NCI-H1694 treated with DMSO at 0.1 percent for 48 hours (cell line): ENCODE measurements around the gene NECTIN3.

Source experiments
- DNase-seq: peaks from one replicate; lab custom pipeline; 2025; lab: John Stamatoyannopoulos, UW

NECTIN3 gene

DNA sequence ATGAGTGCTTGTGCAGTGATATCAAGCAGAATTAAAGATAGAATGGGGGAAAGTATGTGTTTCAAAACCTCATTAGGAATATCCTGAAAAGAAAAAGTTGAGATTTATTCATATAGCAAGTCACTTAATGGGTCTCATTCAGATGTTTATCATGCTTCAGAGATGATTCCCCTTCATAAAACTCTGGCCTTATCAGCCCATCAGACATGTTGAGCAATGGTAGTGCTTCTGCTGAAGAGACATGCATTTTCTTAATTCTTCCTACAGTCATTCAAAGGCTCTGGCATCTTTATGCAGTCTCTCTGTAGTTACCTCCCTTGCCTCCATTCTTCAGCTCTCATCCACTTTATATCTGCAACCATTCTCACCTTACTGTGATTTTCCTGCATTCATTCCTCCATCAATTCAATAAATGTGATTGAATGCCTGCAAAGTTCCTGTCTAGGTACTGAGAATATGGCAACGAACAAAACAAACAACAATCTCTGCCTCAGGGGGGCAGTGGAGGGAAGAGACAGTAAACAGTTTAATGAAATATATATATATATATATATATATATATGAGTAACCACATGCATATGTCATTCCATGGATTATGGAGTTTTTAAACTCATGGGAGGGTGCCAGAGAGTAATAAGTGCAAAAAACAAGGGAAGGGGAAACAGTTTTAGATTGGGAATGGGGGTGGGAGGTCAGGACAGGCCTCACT is 138.5 kb downstream of the NECTIN3 start:
- peak; percentile 7 for DNase-seq

DNA sequence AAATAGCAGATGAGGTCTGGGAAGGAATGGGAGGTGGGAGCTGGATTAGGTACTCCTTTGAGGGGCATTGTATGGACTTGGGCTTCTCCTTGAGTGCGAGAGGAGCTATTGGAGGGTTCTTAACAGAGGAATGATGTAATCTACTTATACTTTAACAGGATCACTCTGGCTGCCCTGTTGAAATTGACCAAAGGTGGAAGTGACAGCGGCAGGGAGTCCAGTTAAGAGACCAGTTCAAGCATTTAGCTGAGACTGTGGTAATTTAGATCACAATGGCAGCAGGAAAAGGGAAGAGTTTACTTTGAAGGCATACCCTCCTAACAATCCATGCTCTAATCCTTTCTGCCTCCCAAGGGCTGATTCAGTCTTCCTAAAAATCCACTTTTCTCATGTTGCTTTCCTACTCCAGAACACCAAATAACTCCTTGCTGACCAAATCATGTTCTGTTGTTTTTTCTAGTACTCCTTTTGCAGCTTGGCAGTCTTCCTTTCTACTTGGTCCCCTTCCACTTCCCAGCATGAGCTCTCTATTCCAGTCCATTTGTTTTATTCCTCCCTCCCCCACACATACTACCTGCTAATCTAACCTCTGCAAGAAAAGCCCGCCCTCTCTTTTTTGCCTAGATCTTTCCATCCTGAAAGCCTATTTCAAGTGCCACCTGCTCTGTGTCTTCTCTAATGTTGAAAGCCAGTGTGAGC is 139.4 kb downstream of the NECTIN3 start:
- DNase-seq: no peak

DNA sequence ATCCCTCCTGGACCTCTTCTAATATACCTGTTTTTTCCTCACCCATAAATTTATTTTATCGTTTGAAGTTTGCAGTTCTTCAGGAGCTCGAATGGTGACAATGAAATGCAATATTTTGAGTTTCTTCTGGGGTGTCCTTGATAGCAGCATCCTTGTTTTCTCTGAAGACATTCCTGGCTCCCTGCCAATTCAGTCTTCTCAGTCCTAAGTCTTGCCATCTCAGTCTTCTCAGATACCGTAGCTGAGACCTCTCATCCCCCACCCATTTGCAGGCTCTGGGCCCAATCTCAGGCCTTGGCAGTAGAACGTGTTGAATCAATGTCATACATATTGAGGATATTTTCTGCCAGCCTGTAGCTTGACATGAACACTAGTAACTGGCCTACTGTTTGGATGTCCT is 140.9 kb downstream of the NECTIN3 start:
- DNase-seq: no peak

DNA sequence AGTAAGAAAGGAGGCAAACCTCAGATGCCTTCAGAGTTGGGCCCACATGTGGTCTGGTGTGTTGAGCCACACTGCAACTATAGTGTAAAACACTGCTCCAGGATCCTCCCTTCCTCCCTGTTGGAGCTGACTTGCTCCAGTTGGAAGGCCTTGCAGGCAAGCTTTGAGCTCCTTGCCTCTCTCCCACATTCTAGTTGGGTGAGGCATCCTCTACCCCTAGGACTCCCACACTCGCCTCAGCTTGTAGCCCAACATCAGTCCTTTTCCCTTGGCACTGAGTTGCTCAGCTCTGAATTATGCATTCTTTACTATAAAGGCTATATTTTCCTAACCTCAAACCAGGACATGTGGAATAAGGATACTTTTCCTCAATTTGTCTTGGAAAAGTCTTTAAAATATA is 143.9 kb downstream of the NECTIN3 start:
- no peak for DNase-seq

DNA sequence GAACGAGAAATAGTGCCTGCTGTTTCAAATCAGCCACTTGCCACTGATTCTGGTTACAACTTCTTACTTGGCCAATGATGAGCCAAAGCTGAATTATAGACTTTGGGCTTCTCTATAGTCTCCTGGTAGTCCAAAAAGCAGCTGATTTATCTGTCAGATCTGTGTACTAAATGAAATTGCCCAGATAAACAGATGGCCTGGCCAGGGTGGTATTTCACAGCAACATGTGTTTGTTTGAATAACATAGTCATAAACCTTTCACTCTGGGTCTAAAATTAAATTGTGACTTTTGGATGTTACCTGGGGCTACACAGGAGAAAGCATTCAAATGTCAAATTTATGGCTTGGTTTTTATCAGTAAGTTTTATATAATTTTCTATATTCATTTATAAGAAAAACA is 147.0 kb downstream of the NECTIN3 start:
- DNase-seq: peak; percentile 14

DNA sequence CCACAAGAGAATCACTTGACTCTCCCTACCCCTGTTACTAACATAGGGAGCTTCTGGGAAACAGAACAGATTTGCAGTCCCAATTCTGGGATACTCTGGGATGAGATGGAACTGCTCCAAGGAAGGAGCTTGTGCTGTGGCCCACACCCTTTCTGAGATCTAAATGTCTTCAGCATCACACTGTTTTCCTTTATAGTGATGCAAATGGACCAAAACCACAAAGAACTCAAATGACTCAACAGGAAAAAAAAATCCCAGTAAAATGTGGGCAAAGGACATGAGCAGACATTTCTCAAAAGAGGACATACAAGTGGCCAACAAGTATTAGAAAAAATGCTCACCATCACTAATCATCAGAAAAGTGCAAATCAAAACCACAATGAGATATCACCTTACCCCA is 155.6 kb downstream of the NECTIN3 start:
- no peak for DNase-seq

DNA sequence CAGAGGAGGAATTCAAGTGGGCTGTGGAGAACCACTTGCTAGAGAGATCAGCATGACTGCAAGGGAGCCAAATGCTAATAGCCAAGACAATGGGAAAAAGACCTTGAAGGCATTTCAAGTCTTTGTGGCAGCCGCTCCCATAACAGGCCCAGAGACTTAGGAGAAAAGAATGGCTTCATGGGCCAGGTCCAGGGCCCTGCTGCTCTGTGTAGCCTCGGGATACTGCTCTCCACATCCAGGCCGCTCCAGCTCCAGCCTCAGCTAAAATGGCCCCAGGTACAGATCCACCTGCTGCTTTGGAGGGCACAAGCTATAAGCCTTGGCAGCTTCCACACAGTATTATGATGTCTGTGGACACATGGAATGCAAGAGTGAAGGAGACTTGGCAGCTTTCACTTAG is 157.7 kb downstream of the NECTIN3 start:
- DNase-seq: no peak

DNA sequence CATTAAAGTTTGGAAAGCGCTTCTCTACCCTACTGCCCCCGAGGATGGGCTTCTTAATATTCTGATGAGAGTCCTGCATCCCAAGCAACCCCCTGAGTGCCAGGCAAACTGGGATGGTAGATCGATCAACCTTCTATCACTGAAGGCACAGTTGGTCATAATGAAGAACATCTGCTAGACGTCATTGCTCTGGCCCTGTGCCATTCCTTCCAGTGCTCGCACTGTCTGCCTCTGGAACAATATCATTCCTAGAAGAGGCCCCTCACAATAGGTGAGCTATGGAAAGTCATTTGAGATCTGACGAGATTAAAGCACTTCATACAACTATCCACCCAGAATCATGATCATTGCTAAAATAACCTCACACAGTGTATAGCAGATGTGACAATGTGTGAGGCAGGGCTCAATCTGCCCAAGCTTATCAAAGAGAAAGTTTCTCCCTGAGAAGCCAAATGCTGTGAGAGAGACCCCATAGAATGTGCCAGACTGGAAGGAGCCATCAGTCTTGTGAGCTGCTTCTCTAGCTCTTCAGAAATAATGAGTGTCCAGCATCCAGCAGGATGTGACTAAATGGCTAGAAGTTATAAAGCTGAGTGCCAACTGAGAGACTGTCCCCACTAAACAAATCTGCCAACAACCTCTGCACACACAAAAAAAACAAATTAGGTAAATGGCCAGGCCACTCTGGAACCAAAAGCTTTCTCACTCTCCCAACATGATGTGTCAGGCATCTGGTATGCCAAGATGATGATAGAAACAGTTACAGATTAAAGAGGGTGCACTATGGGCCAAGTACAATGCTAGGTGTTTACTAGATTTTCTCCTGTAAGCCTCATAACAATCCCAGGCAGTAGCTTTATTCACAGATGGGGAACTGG is 165.5 kb downstream of the NECTIN3 start:
- no peak for DNase-seq

DNA sequence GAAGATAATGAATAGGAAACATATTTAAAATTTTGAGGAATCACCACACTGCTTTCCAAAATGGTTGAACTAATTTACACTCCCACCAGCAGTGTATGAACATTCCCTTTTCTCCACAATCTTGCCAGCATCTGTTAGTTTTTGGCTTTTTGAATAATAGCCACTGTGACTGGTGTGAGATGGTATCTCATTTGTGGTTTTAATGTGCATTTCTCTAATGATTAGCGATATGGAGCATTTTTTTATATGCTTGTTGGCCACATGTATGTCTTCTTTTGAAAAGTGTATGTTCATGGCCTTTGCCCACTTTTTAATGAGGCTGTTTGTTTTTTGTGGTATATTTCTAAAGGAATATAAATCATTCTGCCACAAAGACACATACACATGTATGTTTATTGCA is 166.3 kb downstream of the NECTIN3 start:
- no peak for DNase-seq

DNA sequence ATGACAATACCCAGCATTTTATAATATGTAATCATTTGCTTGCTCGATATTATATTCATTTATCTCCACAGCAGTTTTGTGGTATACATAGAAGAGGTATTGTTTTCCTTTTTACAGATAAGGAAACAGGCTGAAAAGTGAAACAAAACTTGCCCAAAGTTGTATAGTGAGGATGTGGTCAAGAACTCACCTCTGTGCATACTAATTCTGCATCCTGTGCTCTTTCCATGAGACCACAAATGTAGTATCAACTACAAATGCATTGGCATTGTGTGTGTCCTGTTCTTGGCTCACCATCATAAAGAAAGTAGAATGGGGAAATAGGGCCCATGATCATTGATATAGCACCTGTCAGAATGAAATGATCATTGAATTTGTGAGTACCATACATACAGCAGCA is 167.3 kb downstream of the NECTIN3 start:
- DNase-seq: no peak

DNA sequence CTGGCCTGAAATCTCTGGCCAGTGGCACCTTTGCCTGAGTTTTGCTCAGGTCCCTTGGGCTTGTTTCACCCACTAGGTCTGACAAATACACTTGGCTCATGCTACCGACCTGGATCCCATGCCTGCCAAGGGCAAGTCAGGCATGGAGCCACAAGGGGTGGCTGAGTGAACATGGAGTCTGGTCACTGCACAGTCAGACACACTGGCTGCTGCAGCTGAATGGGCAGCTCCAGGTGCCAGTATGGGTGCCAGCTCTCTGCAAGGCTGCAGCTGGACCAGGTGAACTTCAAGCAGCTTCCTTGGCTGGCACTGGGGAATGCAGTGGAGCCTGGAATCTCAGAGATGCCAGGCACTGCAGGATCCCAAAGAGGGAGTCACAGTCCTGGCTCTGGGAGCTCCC is 170.3 kb downstream of the NECTIN3 start:
- DNase-seq: no peak
